NCI-H2171 (cell line): Measurements from ENCODE around the gene INHBC.

ENCODE experiments used
- DNase-seq: peaks from one replicate; lab custom pipeline; 2025; lab: John Stamatoyannopoulos, UW

Gene INHBC

GRCh38 chr12:57454566-57455373 lies 20.2 kb downstream of the INHBC start, which contains the start of gene INHBE:
Gene INHBE, plus strand, starts transcription at chr12:57455307. Its CDS starts 230 bp downstream, at chr12:57455537.
- DNase-seq = peak; percentile 68

GRCh38 chr12:57455374-57456144 lies 21.0 kb downstream of the INHBC start:
- DNase-seq = peak; percentile 48

GRCh38 chr12:57456145-57456700 lies 21.6 kb downstream of the INHBC start:
- peak; percentile 52 for DNase-seq

- no peak for DNase-seq
Observed at GRCh38 chr12:57456737-57457490, 22.3 kb downstream of the INHBC start.

- no peak for DNase-seq
Observed at GRCh38 chr12:57458665-57459054, 24.1 kb downstream of the INHBC start.

- peak; percentile 87 for DNase-seq
Observed at GRCh38 chr12:57459055-57459749, 24.6 kb downstream of the INHBC start.

- DNase-seq = no peak
Observed at GRCh38 chr12:57459750-57460467, 25.3 kb downstream of the INHBC start, which contains the start of gene GLI1. Gene GLI1, plus strand, starts transcription at chr12:57459785. Its CDS starts 3,907 bp downstream, at chr12:57463692.

- no peak for DNase-seq
Observed at GRCh38 chr12:57460468-57460784, 25.8 kb downstream of the INHBC start.

GRCh38 chr12:57460841-57461275 lies 26.3 kb downstream of the INHBC start:
- no peak for DNase-seq

GRCh38 chr12:57461276-57461916 lies 26.8 kb downstream of the INHBC start:
- peak; percentile 43 for DNase-seq

GRCh38 chr12:57461917-57462250 lies 27.3 kb downstream of the INHBC start:
- DNase-seq = no peak

- peak; percentile 95 for DNase-seq
Observed at GRCh38 chr12:57462251-57462911, 27.8 kb downstream of the INHBC start.

- DNase-seq = no peak
Observed at GRCh38 chr12:57462912-57463253, 28.3 kb downstream of the INHBC start.

- DNase-seq = no peak
Observed at GRCh38 chr12:57464569-57464968, 30.0 kb downstream of the INHBC start.

GRCh38 chr12:57465030-57465746 lies 30.6 kb downstream of the INHBC start:
- no peak for DNase-seq

GRCh38 chr12:57465747-57466505 lies 31.3 kb downstream of the INHBC start:
- no peak for DNase-seq

GRCh38 chr12:57467212-57467874 lies 32.8 kb downstream of the INHBC start:
- DNase-seq = no peak

GRCh38 chr12:57467915-57468314 lies 33.3 kb downstream of the INHBC start:
- no peak for DNase-seq
